ENCODE data around the gene SOX10.

The SOX10 gene

DNA sequence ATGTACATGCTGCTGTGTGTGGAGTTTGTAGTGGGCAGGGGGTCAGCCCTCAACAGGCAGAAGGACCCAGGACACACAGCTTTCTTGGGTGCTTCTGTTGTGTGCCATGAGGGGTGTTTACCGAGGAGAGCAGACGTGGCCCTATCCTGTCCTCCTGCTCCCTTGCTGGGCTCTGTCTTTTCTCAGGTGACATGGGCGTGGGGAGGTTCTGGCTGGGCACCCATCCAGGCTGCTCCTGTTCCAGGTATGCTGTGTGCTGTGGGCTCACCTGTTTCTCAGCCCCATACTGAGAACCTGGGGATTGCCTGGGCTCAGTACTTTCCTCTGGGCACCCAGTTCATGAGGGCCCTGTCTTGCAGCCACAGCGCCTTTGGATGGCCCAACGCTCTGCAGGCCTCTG, 55.0 kb downstream of the SOX10 start:
- DNase-seq, result no peak

DNA sequence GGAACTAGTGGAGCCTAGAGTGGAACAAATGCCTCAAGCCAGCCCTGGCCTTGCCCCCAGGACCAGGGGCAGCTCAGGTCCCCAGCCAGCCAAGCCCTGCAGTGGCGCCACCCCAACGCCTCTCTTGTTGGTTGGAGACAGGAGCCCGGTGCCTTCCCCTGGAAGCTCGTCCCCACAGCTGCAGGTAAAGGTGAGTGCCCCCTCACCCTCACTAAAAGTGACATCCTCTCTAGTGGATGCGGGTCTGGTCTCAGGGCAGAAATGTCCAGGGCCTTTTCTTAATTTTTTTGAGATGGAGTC, 56.8 kb downstream of the SOX10 start:
- no peak for DNase-seq

DNA sequence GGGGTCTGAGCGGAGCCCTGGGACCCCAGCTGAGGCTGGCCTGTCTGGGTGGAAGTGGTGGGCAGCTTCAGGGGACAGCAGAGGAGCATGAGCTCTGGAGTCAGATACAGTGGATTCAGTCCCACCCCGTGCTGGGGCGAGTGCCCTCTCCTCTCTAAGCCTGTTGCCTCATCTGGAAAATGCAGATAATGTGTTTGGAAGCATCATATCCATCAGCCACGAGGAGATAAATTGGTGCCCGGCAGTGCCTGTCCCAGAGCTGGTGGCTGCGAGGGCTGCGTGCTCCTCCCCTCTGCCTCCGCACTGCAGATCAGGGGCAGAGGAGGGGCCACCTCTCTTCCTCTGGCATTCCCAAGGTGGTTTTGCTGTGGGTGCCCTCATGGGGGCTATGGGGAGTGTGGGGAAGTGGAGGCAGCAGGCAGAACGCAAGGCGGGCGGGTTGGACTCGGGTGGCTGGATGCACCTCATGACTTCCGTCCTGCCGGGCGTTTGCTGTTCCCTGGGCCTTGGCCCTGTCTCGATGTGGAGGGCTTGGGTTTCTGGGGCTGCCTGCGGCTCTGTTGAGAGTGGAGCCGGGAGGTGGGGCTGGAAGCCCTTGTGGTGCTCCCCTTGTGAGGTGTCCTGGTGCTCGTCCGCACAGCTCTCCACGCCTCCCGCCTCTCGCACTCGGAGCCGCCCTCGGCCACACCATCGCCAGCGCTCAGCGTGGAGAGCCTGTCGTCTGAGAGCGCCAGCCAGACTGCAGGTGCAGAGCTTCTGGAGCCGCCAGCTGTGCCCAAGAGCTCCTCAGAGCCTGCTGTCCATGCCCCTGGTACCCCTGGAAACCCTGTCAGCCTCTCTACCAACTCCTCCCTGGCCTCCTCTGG, 57.4 kb downstream of the SOX10 start:
- no peak for DNase-seq

DNA sequence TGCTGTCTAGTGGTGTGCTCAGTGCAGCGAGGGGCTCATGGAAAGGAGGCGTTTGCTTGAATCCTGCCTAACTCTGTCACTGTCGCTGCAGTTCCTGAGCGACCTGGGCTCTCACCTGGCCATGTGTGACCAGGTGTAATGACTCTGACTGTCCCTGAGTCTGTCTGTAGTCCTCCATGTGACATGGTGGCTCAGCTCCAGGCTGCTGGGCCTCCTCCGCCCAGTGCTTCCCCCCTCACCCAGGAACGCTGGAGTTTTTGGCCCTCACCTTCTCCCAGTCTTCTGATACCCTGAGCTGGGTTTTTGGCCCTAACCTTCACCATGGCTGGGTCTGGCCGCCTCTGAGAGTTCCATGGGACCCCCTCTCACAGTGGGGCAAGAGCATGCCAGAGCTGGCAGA, 58.0 kb downstream of the SOX10 start:
- no peak for DNase-seq

DNA sequence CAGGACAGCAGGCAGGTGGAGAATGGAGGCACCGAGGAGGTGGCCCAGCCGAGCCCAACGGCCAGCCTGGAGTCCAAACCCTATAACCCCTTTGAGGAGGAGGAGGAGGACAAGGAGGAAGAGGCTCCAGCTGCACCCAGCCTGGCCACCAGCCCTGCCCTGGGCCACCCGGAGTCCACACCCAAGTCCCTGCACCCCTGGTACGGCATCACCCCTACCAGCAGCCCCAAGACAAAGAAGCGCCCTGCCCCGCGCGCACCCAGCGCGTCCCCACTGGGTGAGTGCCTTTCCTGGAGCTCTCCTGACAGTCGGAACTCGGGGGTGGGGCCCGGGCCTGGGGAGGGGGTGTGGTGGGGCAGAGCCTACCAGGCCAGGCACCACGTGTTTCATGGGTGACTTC, 58.6 kb downstream of the SOX10 start:
- DNase-seq, result no peak

DNA sequence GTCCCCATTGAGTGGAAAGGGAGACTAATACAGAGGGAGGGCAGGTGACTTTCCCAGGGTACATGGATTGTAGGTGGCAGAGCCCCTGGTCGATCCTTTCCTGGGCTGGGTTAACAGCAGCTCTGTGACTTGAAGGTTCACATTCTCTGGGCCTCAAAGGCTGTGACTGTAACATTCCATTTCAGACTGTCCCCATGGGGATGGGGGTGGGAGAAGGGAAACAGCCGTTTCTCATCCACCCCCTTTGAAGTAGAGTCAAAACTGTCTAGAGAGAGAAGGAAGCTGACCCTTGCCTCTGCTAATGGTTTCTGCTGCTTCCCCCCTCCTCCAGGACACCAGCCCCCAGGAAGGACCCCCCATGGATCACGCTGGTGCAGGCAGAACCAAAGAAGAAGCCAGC, 59.0 kb downstream of the SOX10 start:
- DNase-seq, result no peak

DNA sequence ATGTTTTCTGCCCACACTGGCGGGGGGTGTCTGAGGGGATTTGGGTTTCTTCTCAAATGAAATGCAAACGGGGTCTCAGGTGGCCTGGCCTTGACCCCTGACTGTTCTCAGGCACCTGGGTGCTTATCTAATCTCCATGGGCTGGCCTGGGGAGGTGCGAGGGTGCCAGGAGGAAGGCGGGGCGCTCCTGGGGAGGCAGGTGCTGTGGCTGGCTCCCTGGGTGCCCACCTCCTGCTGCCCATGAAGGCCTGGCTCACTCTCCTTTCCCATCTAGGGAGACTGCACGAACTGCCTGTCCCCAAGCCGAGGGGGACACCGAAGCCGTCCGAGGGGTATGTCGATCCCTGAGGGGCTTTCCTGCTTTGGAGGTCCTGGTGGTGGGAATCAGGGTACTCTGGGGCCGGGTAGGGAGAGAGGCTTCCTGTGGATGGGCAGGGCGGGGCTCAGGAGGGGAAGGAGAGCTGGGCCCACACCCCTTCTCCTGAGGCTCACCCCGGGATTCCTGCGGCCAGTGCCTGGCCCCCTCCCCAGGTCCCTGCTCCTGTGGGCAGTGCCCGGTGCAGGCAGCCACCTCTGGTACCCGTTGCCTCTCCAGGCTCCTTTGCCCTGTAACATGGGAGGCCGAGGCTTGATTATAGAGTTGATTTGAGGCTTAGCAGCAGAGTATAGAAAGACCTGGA, 59.8 kb downstream of the SOX10 start:
- no peak for DNase-seq

DNA sequence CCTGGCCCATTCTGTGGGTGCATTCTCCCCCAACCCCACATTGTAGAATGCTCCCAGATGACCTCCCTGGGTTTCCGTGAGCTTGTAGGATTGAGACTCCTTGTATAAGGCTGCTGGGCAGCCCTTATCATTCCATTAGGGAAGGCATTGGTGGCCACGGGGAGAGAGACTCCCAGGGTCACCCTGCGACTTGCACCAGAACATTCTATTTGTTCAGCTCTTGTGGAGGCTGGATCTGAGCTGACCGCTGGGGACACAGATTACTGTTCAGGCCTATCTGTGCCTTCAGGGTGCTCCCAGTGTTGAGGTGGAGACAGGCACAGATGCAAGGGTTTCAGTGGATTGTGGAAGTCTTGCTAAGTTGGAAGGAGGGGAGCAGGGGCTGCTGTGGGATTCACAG, 60.4 kb downstream of the SOX10 start:
- DNase-seq, result no peak

All from activated CD4-positive, alpha-beta T cell treated with anti-CD3 and anti-CD28 coated beads for 1 hour (primary cell).